Activated CD8-positive, alpha-beta memory T cell treated with anti-CD3 and anti-CD28 coated beads for 4 hours (primary cell): ENCODE data around the gene MEF2D.

Experiments
- DNase-seq, 2 donors: peaks; one replicate each; pipeline ENCODE4 v3.0.0-alpha.2; 2020; ENCODE audit warnings: low read depth in 2 of 2

Gene MEF2D

GRCh38 chr1:156500543-156500792, at the start of gene MEF2D:
TSS of gene MEF2D (minus strand) at chr1:156500775. CDS start at chr1:156483292, 17,483 bp downstream.
- no peak for DNase-seq

GRCh38 chr1:156550346-156550745, 49.8 kb upstream of the MEF2D start:
- DNase-seq, result no peak

- DNase-seq, result no peak
Measured at GRCh38 chr1:156549831-156550230, 49.3 kb upstream of the MEF2D start.

GRCh38 chr1:156549390-156549789, 48.8 kb upstream of the MEF2D start:
- no peak for DNase-seq

GRCh38 chr1:156547982-156548381, 47.4 kb upstream of the MEF2D start:
- DNase-seq, result no peak

- no peak for DNase-seq
Measured at GRCh38 chr1:156547434-156547833, 46.9 kb upstream of the MEF2D start.

GRCh38 chr1:156546267-156546666, 45.7 kb upstream of the MEF2D start:
- DNase-seq, result no peak

- no peak for DNase-seq
Measured at GRCh38 chr1:156544592-156545102, 44.1 kb upstream of the MEF2D start.

- DNase-seq, result no peak
Measured at GRCh38 chr1:156543066-156543465, 42.5 kb upstream of the MEF2D start.

GRCh38 chr1:156540955-156541354, 40.4 kb upstream of the MEF2D start:
- no peak for DNase-seq

GRCh38 chr1:156539818-156540355, 39.3 kb upstream of the MEF2D start:
- DNase-seq, result no peak

GRCh38 chr1:156538711-156539440, 38.3 kb upstream of the MEF2D start:
- no peak for DNase-seq

GRCh38 chr1:156537027-156537426, 36.5 kb upstream of the MEF2D start:
- DNase-seq, result no peak

GRCh38 chr1:156534424-156535060, 34.0 kb upstream of the MEF2D start:
- DNase-seq, result no peak

- DNase-seq, result no peak
Measured at GRCh38 chr1:156533568-156534220, 33.1 kb upstream of the MEF2D start.

GRCh38 chr1:156532374-156532773, 31.8 kb upstream of the MEF2D start:
- DNase-seq, result no peak

- no peak for DNase-seq
Measured at GRCh38 chr1:156530006-156530405, 29.4 kb upstream of the MEF2D start.

- DNase-seq, result no peak
Measured at GRCh38 chr1:156528875-156529425, 28.4 kb upstream of the MEF2D start.

GRCh38 chr1:156528231-156528630, 27.7 kb upstream of the MEF2D start:
- DNase-seq, result no peak

GRCh38 chr1:156527584-156527983, 27.0 kb upstream of the MEF2D start:
- DNase-seq, result no peak

GRCh38 chr1:156525856-156526489, 25.4 kb upstream of the MEF2D start:
- DNase-seq, result no peak

- no peak for DNase-seq
Measured at GRCh38 chr1:156525071-156525501, 24.5 kb upstream of the MEF2D start.
